CD14-positive monocyte (primary cell): ENCODE results near the gene RIMBP3C. TPM values are rescaled to one million over a fixed set of nuclear protein-coding genes. Genes with fewer than 3 reads are reported as not detected.
A peak's percentile ranks its signal among the peaks of the same experiment; 100 is the strongest.
"Not testable (repeated sequence)": the region's sequence is repeated elsewhere in the genome, so short reads cannot be mapped to it uniquely, and the experiment has no call there.

Source experiments
- DNase-seq, 3 donors: peaks; one replicate each; pipeline ENCODE4 v3.0.0-alpha.2; 2011 to 2022
- H2AFZ ChIP-seq: 2 replicates; pipeline ENCODE4 v1.6.0; 2012; ENCODE audit warnings: mild to moderate bottlenecking, low read depth, low read length, inconsistent platforms; ENCODE audit not compliant: insufficient read depth, poor library complexity, severe bottlenecking
- H3K27ac ChIP-seq, 2 donors: 1 replicate in 1 of 2; 2 replicates in 1 of 2; pipeline ENCODE4 v1.5.1; 2012 to 2013; ENCODE audit warnings: low read length in 2 of 2, control low read depth in 1 of 2, inconsistent platforms in 1 of 2, low read depth in 1 of 2, mild to moderate bottlenecking in 1 of 2
- H3K27me3 ChIP-seq, 2 donors: one replicate each; pipeline versions ENCODE4 v1.6.0 to v1.6.1; 2011 to 2013; ENCODE audit warnings: low read length in 2 of 2; ENCODE audit not compliant: control insufficient read depth in 2 of 2, insufficient read depth in 2 of 2
- H3K36me3 ChIP-seq, 2 donors: replicated peaks in 1 of 2; 1 replicate in 1 of 2; 2 replicates in 1 of 2; pipeline versions ENCODE4 v1.5.1 to v1.6.1; 2012 to 2013; ENCODE audit warnings: low read length in 2 of 2, control low read depth in 1 of 2, inconsistent platforms in 1 of 2, mild to moderate bottlenecking in 1 of 2; ENCODE audit not compliant: insufficient read depth in 2 of 2, control insufficient read depth in 1 of 2
- H3K4me1 ChIP-seq, 2 donors: 1 replicate in 1 of 2; 2 replicates in 1 of 2; pipeline versions ENCODE4 v1.5.1 to v1.6.1; 2012 to 2013; ENCODE audit warnings: low read length in 2 of 2, control low read depth in 1 of 2, inconsistent platforms in 1 of 2, mild to moderate bottlenecking in 1 of 2, moderate library complexity in 1 of 2; ENCODE audit not compliant: insufficient read depth in 2 of 2, control insufficient read depth in 1 of 2
- H3K4me2 ChIP-seq: replicated peaks from 2 replicates; pipeline ENCODE3; 2012; ENCODE audit warnings: low read length, moderate library complexity, mild to moderate bottlenecking; ENCODE audit not compliant: poor library complexity, severe bottlenecking; ENCODE audit errors: extremely low read depth
- H3K4me3 ChIP-seq, 3 experiments: fragments of 200-600 bp in 1 of 3; sonication (generic) in 1 of 3; replicated peaks in 1 of 3; 1 replicate in 2 of 3; 2 replicates in 1 of 3; pipeline ENCODE4 v1.5.1; 2011 to 2013; ENCODE audit warnings: low read length in 3 of 3, mild to moderate bottlenecking in 3 of 3, control low read depth in 2 of 3, low read depth in 2 of 3, inconsistent platforms in 1 of 3, moderate library complexity in 1 of 3
- H3K79me2 ChIP-seq: 2 replicates; pipeline ENCODE4 v1.6.0; 2012; ENCODE audit warnings: mild to moderate bottlenecking, control low read depth, inconsistent platforms, low read length, moderate library complexity; ENCODE audit not compliant: insufficient read depth
- H3K9ac ChIP-seq: 2 replicates; pipeline ENCODE4 v1.6.0; 2017; ENCODE audit warnings: low read length, mild to moderate bottlenecking; ENCODE audit not compliant: insufficient read depth, poor library complexity, severe bottlenecking
- H3K9me3 ChIP-seq, 2 donors: replicated peaks in 1 of 2; 1 replicate in 1 of 2; 2 replicates in 1 of 2; pipeline versions ENCODE4 v1.5.1 to v1.6.1; 2012 to 2013; ENCODE audit warnings: low read length in 2 of 2, control low read depth in 1 of 2; ENCODE audit not compliant: control insufficient read depth in 1 of 2, insufficient read depth in 1 of 2
- H4K20me1 ChIP-seq: 2 replicates; pipeline ENCODE4 v1.6.0; 2012; ENCODE audit warnings: mild to moderate bottlenecking, low read length, control low read depth, moderate library complexity; ENCODE audit not compliant: insufficient read depth
- H3K27ac Mint-ChIP-seq, 7 donors: one replicate each; pipeline ENCODE4 v1.8.0; 2020; ENCODE audit warnings: mild to moderate bottlenecking in 7 of 7, mixed read lengths in 7 of 7, moderate library complexity in 6 of 7, inconsistent platforms in 2 of 7
- H3K27me3 Mint-ChIP-seq, 3 donors: one replicate each; pipeline ENCODE4 v1.8.0; 2021 to 2022; ENCODE audit warnings: low read depth in 3 of 3, mild to moderate bottlenecking in 3 of 3, mixed read lengths in 3 of 3, moderate library complexity in 3 of 3, inconsistent platforms in 1 of 3
- H3K36me3 Mint-ChIP-seq, 2 donors: one replicate each; pipeline ENCODE4 v1.8.0; 2020; ENCODE audit warnings: mixed read lengths in 2 of 2, inconsistent platforms in 1 of 2, mild to moderate bottlenecking in 1 of 2
- H3K4me1 Mint-ChIP-seq: one replicate; pipeline ENCODE4 v1.8.0; 2020; ENCODE audit warnings: mild to moderate bottlenecking, mixed read lengths
- H3K4me3 Mint-ChIP-seq, 2 donors: one replicate each; pipeline ENCODE4 v1.8.0; 2020; ENCODE audit warnings: mild to moderate bottlenecking in 2 of 2, mixed read lengths in 2 of 2, moderate library complexity in 1 of 2
- H3K9me3 Mint-ChIP-seq, 7 donors: one replicate each; pipeline ENCODE4 v1.8.0; 2020 to 2022; ENCODE audit warnings: mixed read lengths in 7 of 7, mild to moderate bottlenecking in 6 of 7, moderate library complexity in 6 of 7, inconsistent platforms in 2 of 7
- CTCF ChIP-seq: fragments of 200-600 bp; IDR thresholded peaks from one replicate; pipeline ENCODE4 v1.8.0; 2022; ENCODE audit warnings: antibody characterized with exemption, mild to moderate bottlenecking
- WGBS: methylation state at CpG from one replicate; pipeline ENCODE4 v1.1.5; 2013; ENCODE audit warnings: missing lambda C conversion rate; ENCODE audit not compliant: insufficient coverage; 5-methylcytosine and 5-hydroxymethylcytosine counted together
- intact Hi-C, 2 donors: fragments of 100-400 bp; cut with micrococcal nuclease; formaldehyde crosslinking; loops; one replicate each; pipeline versions ENCODE4 v1.15.0 to v1.15.1; 2023
- polyA plus RNA-seq, 3 donors: library from polyadenylated mRNA; depleted of rRNA in 1 of 3; unstranded in 2 of 3; stranded (reverse) in 1 of 3; fragments of 300-500 nt in 2 of 3; fragments of >200 nt in 1 of 3; fragmentation: Illumina TruSeq in 2 of 3; gene quantifications; 1 replicate in 2 of 3; 2 replicates in 1 of 3; pipeline ENCODE4 v1.2.3, GENCODE V29; 2012 to 2021

RIMBP3C gene
- polyA plus RNA-seq, 3 donors: 0.05 to 0.11 (median 0.08) TPM

GRCh38 chr22:21598302-21598701, 47.0 kb upstream of the RIMBP3C start:
- DNase-seq: no peak

GRCh38 chr22:21596356-21597135, 45.3 kb upstream of the RIMBP3C start:
- H3K27me3 Mint-ChIP-seq, H3K9me3 Mint-ChIP-seq, H2AFZ ChIP-seq, H3K4me1 ChIP-seq, H3K4me3 ChIP-seq, H3K27ac ChIP-seq, H3K9me3 ChIP-seq, DNase-seq, H3K27me3 ChIP-seq, H3K9ac ChIP-seq, intact Hi-C loops, H3K4me3 Mint-ChIP-seq, H3K4me2 ChIP-seq: not testable (repeated sequence)
- H3K79me2 ChIP-seq: peaks cover 100% of the 10 kb centered on the region
- 79% methylated on average over 3 of the region's 13 CpGs for WGBS
- Mint-ChIP-seq H3K4me1 (peaks cover 21% of the 10 kb centered on the region), H3K36me3 (peaks cover 49 to 60% of the 10 kb centered on the region in 2 donors), H3K27ac (peak overlapping the region in 2 of 7 donors; percentile 46 to 72)
- H3K36me3 ChIP-seq: peaks cover 31 to 65% of the 10 kb centered on the region in 2 donors
- H4K20me1 ChIP-seq: peaks cover 100% of the 10 kb centered on the region

More at GRCh38 chr22:21598302-21598701, 47.0 kb upstream of the RIMBP3C start:
- Mint-ChIP-seq H3K27me3 (peaks cover 0 to 3% (median 0%) of the 10 kb centered on the region in 3 donors), H3K4me1 (peaks cover 23% of the 10 kb centered on the region), H3K4me3 (no peak overlapping the region), H3K27ac (peak overlapping the region in 1 of 7 donors; percentile 83), H3K36me3 (peaks cover 45 to 55% of the 10 kb centered on the region in 2 donors), H3K9me3 (peaks cover 0 to 1% (median 0%) of the 10 kb centered on the region in 7 donors)
- Histone ChIP-seq H3K27me3 (no peaks in the 10 kb centered on the region), H3K9ac (no peak overlapping the region), H3K27ac (no peak overlapping the region), H3K4me1 (no peaks in the 10 kb centered on the region), H2AFZ (no peak overlapping the region), H4K20me1 (peaks cover 100% of the 10 kb centered on the region), H3K36me3 (peaks cover 25 to 56% of the 10 kb centered on the region in 2 donors), H3K9me3 (no peaks in the 10 kb centered on the region), H3K79me2 (peaks cover 100% of the 10 kb centered on the region), H3K4me2 (no peak overlapping the region), H3K4me3 (no peak overlapping the region)
- WGBS: no CpG with 5 or more reads among the region's 3 CpGs
- TF ChIP-seq CTCF: no peak
- intact Hi-C loops: no loop called here
